ENCODE data around the gene NDUFA11.

The NDUFA11 gene

GRCh38 chr19:5893296-5893903, 10.2 kb downstream of the NDUFA11 start:
- DNase-seq (ENCODE audit: low read depth): no peak
- TF ChIP-seq CTCF (IDR thresholded peaks at IDR 0.05; ENCODE audit: low read depth, low read length): no peak
- TF ChIP-seq POLR2A (IDR thresholded peaks at IDR 0.05; ENCODE audit: extremely low read depth, insufficient read length): no peak
- TF ChIP-seq MYC (IDR thresholded peaks at IDR 0.05; ENCODE audit: low read depth, low read length): no peak
- no peak for TF ChIP-seq MAX (IDR thresholded peaks at IDR 0.05; ENCODE audit: low read depth, low read length)

GRCh38 chr19:5892772-5893275, 10.8 kb downstream of the NDUFA11 start:
- TF ChIP-seq MYC (IDR thresholded peaks at IDR 0.05; ENCODE audit: low read depth, low read length) (no peak), POLR2A (IDR thresholded peaks at IDR 0.05; ENCODE audit: extremely low read depth, insufficient read length) (no peak), MAX (IDR thresholded peaks at IDR 0.05; ENCODE audit: low read depth, low read length) (no peak), CTCF (IDR thresholded peaks at IDR 0.05; ENCODE audit: low read depth, low read length) (no peak)
- H3K4me3 ChIP-seq (ENCODE audit: low read depth, low read length): no peak overlapping the region
- DNase-seq (ENCODE audit: low read depth): no peak

More at GRCh38 chr19:5893296-5893903, 10.2 kb downstream of the NDUFA11 start:
- H3K4me3 ChIP-seq (ENCODE audit: low read depth, low read length): no peak overlapping the region

GRCh38 chr19:5891938-5892771, 11.4 kb downstream of the NDUFA11 start:
- TF ChIP-seq CTCF (IDR thresholded peaks at IDR 0.05; ENCODE audit: low read depth, low read length): peak; percentile 49
- TF ChIP-seq MYC (IDR thresholded peaks at IDR 0.05; ENCODE audit: low read depth, low read length): no peak
- TF ChIP-seq POLR2A (IDR thresholded peaks at IDR 0.05; ENCODE audit: extremely low read depth, insufficient read length): peak; percentile 16
- DNase-seq (ENCODE audit: low read depth): peak; percentile 44
- H3K4me3 ChIP-seq (ENCODE audit: low read depth, low read length): no peak overlapping the region

GRCh38 chr19:5891572-5891937, 12.0 kb downstream of the NDUFA11 start:
- TF ChIP-seq CTCF (IDR thresholded peaks at IDR 0.05; ENCODE audit: low read depth, low read length) (no peak), POLR2A (IDR thresholded peaks at IDR 0.05; ENCODE audit: extremely low read depth, insufficient read length) (no peak), MAX (IDR thresholded peaks at IDR 0.05; ENCODE audit: low read depth, low read length) (no peak), MYC (IDR thresholded peaks at IDR 0.05; ENCODE audit: low read depth, low read length) (no peak)
- DNase-seq (ENCODE audit: low read depth): no peak
- H3K4me3 ChIP-seq (ENCODE audit: low read depth, low read length): no peak overlapping the region

- H3K4me3 ChIP-seq (ENCODE audit: low read depth, low read length): no peak overlapping the region
- DNase-seq (ENCODE audit: low read depth): no peak
- no peak for TF ChIP-seq CTCF (IDR thresholded peaks at IDR 0.05; ENCODE audit: low read depth, low read length)
- no peak for TF ChIP-seq MAX (IDR thresholded peaks at IDR 0.05; ENCODE audit: low read depth, low read length)
- TF ChIP-seq POLR2A (IDR thresholded peaks at IDR 0.05; ENCODE audit: extremely low read depth, insufficient read length): no peak
- TF ChIP-seq MYC (IDR thresholded peaks at IDR 0.05; ENCODE audit: low read depth, low read length): no peak
These were observed 13.5 kb downstream of the NDUFA11 start for GRCh38 chr19:5890099-5890498.

All from NB4 (cell line).